ENCODE results near the gene SERPINH1. TPM values are rescaled to one million over a fixed set of nuclear protein-coding genes. Genes with fewer than 3 reads are reported as not detected.

SERPINH1 gene
- total RNA-seq, 2 experiments from 2014 or later, result 3.5 to 4.1 TPM

DNA sequence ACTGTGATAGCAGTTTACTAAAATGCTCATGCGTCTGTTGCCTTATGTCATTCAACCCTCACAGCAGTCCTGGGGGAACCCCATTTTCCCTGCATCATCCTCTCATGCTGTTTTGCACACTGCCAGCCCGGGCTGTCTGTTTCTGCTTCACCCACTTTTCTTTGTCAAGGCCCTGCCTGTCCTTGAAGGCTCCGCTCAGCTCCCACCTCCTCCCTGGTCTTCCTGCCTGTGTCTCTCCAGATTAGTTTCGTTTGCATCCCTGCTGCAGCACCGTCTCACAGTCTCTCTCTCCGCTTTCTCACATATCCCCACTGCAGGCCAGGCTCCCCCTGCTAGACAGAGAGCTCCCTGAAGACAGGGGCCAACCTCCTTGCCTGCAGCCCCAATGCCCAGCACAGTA lies 29.9 kb downstream of the SERPINH1 start:
- Mint-ChIP-seq H3K4me3 (no peak overlapping the region), H3K27me3 (no peaks in the 10 kb centered on the region), H3K9me3 (no peaks in the 10 kb centered on the region), H3K27ac (no peak overlapping the region), H3K36me3 (ENCODE audit: low read depth) (no peaks in the 10 kb centered on the region), H3K4me1 (ENCODE audit: low read depth) (peaks cover 11% of the 10 kb centered on the region)
- Histone ChIP-seq H3K4me3 (ENCODE audit: low read length) (no peak overlapping the region), H3K27me3 (ENCODE audit: control insufficient read depth in 1 of 2, insufficient read depth in 2 of 2, low read length in 2 of 2) (no peaks in the 10 kb centered on the region), H3K9me3 (ENCODE audit: control insufficient read depth in 1 of 2, insufficient read depth in 1 of 2, low read length in 2 of 2) (no peaks in the 10 kb centered on the region), H3K36me3 (ENCODE audit: insufficient read depth, low read length) (no peaks in the 10 kb centered on the region), H3K4me1 (ENCODE audit: insufficient read depth, low read length) (peaks cover 11% of the 10 kb centered on the region), H3K27ac (ENCODE audit: low read depth in 1 of 2, low read length in 2 of 2) (no peak overlapping the region)
- DNase-seq (no peak), ATAC-seq (ENCODE audit: poor library complexity) (no peak)
- ChIA-PET POLR2A (no interaction called here), CTCF (no interaction called here)
- intact Hi-C loops (cut with DNase I, micrococcal nuclease), result loop anchor here in 1 of 2 experiments (5.0 kb wide), 1 partner anchor 45 kb away; no protein-coding TSS in a partner anchor
- TF ChIP-seq, protein P1, sequence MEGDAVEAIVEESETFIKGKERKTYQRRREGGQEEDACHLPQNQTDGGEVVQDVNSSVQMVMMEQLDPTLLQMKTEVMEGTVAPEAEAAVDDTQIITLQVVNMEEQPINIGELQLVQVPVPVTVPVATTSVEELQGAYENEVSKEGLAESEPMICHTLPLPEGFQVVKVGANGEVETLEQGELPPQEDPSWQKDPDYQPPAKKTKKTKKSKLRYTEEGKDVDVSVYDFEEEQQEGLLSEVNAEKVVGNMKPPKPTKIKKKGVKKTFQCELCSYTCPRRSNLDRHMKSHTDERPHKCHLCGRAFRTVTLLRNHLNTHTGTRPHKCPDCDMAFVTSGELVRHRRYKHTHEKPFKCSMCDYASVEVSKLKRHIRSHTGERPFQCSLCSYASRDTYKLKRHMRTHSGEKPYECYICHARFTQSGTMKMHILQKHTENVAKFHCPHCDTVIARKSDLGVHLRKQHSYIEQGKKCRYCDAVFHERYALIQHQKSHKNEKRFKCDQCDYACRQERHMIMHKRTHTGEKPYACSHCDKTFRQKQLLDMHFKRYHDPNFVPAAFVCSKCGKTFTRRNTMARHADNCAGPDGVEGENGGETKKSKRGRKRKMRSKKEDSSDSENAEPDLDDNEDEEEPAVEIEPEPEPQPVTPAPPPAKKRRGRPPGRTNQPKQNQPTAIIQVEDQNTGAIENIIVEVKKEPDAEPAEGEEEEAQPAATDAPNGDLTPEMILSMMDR (IDR thresholded peaks at IDR 0.05), result no peak

DNA sequence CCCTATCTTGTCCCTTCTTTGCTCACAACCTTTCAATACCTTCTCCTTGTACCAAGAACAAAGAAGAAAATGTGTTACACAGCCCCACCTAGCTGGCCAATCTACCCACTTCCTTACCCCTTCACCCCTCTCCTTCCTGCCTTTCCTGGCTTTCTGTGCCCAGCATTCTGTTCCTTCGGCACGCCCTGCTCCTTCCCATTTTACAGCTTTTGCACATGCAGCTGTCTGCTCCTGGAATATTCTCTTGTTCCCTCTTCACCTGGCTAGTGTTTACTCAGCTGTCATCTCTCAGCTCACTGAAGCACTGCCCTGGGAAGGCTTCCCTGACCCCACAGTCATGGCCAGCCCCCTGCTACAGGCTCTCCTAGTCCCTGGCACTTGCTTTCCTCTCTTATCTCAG lies 30.7 kb downstream of the SERPINH1 start:
- H3K27me3 ChIP-seq (ENCODE audit: control insufficient read depth in 1 of 2, insufficient read depth in 2 of 2, low read length in 2 of 2), result no peaks in the 10 kb centered on the region
- intact Hi-C loops (cut with DNase I, micrococcal nuclease), result loop anchor here in 1 of 2 experiments (5.0 kb wide), 1 partner anchor 45 kb away; no protein-coding TSS in a partner anchor
- H3K27ac ChIP-seq (ENCODE audit: low read depth in 1 of 2, low read length in 2 of 2), result no peak overlapping the region
- TF ChIP-seq, protein P1 (IDR thresholded peaks at IDR 0.05), result no peak
- Mint-ChIP-seq H3K27me3 (no peaks in the 10 kb centered on the region), H3K4me3 (no peak overlapping the region), H3K4me1 (ENCODE audit: low read depth) (peaks cover 11% of the 10 kb centered on the region), H3K27ac (no peak overlapping the region), H3K9me3 (no peaks in the 10 kb centered on the region), H3K36me3 (ENCODE audit: low read depth) (no peaks in the 10 kb centered on the region)
- ATAC-seq (ENCODE audit: poor library complexity) (no peak), DNase-seq (peak in 1 of 14 experiments; percentile 13)
- H3K36me3 ChIP-seq (ENCODE audit: insufficient read depth, low read length), result no peaks in the 10 kb centered on the region
- H3K4me1 ChIP-seq (ENCODE audit: insufficient read depth, low read length), result peaks cover 11% of the 10 kb centered on the region
- H3K4me3 ChIP-seq (ENCODE audit: low read length), result no peak overlapping the region
- ChIA-PET POLR2A (no interaction called here), CTCF (no interaction called here)
- no peaks in the 10 kb centered on the region for H3K9me3 ChIP-seq (ENCODE audit: control insufficient read depth in 1 of 2, insufficient read depth in 1 of 2, low read length in 2 of 2)

DNA sequence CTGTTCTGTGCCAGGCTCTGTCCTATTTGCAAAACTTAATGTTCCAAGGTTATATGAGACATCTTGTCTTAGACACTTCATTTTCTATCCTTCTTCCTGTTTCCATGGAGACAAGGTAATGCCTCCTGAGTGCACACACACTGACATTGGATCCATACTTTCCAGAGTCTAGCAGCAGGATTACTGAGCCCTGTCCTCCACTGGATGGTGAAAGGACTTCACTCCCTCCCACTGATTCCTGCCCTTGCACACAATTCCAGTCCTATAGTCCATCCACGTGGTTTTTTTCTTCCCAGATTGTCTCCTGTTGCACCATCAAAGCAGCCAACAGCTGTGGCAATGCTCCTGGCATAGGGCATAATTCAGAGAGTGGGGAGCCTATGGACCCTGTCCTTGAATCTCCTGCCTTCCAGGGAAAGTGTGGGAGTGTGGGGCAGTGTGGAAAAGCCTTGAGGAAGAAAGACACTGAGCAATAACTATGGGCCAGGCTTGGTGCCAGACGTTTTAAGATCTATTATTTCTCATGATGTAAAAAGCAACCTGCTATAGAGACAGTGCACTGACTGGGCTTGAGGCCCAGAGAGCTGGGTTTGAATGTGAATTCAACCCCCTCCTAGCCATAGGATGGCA lies 31.3 kb downstream of the SERPINH1 start:
- Histone ChIP-seq H3K27ac (ENCODE audit: low read depth in 1 of 2, low read length in 2 of 2) (no peak overlapping the region), H3K4me3 (ENCODE audit: low read length) (no peak overlapping the region), H3K36me3 (ENCODE audit: insufficient read depth, low read length) (no peaks in the 10 kb centered on the region), H3K9me3 (ENCODE audit: control insufficient read depth in 1 of 2, insufficient read depth in 1 of 2, low read length in 2 of 2) (no peaks in the 10 kb centered on the region), H3K4me1 (ENCODE audit: insufficient read depth, low read length) (peaks cover 11% of the 10 kb centered on the region), H3K27me3 (ENCODE audit: control insufficient read depth in 1 of 2, insufficient read depth in 2 of 2, low read length in 2 of 2) (no peaks in the 10 kb centered on the region)
- no peak overlapping the region for H3K4me3 Mint-ChIP-seq
- intact Hi-C loops (cut with DNase I, micrococcal nuclease), result loop anchor here in 1 of 2 experiments (5.0 kb wide), 1 partner anchor 46 kb away; no protein-coding TSS in a partner anchor
- no peaks in the 10 kb centered on the region for H3K36me3 Mint-ChIP-seq (ENCODE audit: low read depth)
- DNase-seq (no peak), ATAC-seq (ENCODE audit: poor library complexity) (no peak)
- peaks cover 11% of the 10 kb centered on the region for H3K4me1 Mint-ChIP-seq (ENCODE audit: low read depth)
- no peaks in the 10 kb centered on the region for H3K27me3 Mint-ChIP-seq
- no peak overlapping the region for H3K27ac Mint-ChIP-seq
- ChIA-PET POLR2A (no interaction called here), CTCF (no interaction called here)
- TF ChIP-seq, protein P1 (IDR thresholded peaks at IDR 0.05), result no peak
- no peaks in the 10 kb centered on the region for H3K9me3 Mint-ChIP-seq
